Measurements from ENCODE around the gene TPD52L3.

The TPD52L3 gene

GRCh38 chr9:6367128-6367890, 39.1 kb downstream of the TPD52L3 start:
- H3K4me1 Mint-ChIP-seq: peaks cover 0 to 2% of the 10 kb centered on the region in 2 donors

GRCh38 chr9:6368831-6369230, 40.7 kb downstream of the TPD52L3 start:
- Mint-ChIP-seq H3K4me3 (no peak overlapping the region), H3K36me3 (peaks cover 0 to 3% of the 10 kb centered on the region in 2 donors), H3K27me3 (no peaks in the 10 kb centered on the region), H3K27ac (no peak overlapping the region), H3K9me3 (peaks cover 4 to 7% of the 10 kb centered on the region in 2 donors), H3K4me1 (peaks cover 0 to 2% of the 10 kb centered on the region in 2 donors)
- no peak for DNase-seq
- no peak for ATAC-seq (replicated peaks)

More at GRCh38 chr9:6367128-6367890, 39.1 kb downstream of the TPD52L3 start:
- H3K4me3 Mint-ChIP-seq: no peak overlapping the region
- H3K27me3 Mint-ChIP-seq: no peaks in the 10 kb centered on the region
- DNase-seq (no peak), ATAC-seq (replicated peaks) (no peak)
- H3K9me3 Mint-ChIP-seq: peaks cover 4 to 7% of the 10 kb centered on the region in 2 donors
- H3K27ac Mint-ChIP-seq: no peak overlapping the region
- peaks cover 0 to 3% of the 10 kb centered on the region in 2 donors for H3K36me3 Mint-ChIP-seq
